ENCODE measurements around the gene CASP6. TPM values are rescaled to one million over a fixed set of nuclear protein-coding genes. Genes with fewer than 3 reads are reported as not detected.

Gene CASP6
- total RNA-seq, 1 experiment from 2014 or later = 30.5 TPM

- POLR2A ChIA-PET (ENCODE audit: low non-redundant PET) = interaction anchor here (0.6 kb wide), 1 partner anchor 15 kb away, joined by 3 read pairs; no protein-coding TSS in a partner anchor
- no TSS peak for BruUV-seq (replicated peaks)
Measured at GRCh38 chr4:109640644-109641043, 62.6 kb downstream of the CASP6 start.

More at GRCh38 chr4:109640644-109641043, 62.6 kb downstream of the CASP6 start:
- Histone ChIP-seq H3K27me3 (replicated peaks; ENCODE audit: insufficient read depth, low read depth, low read length, poor library complexity) (no peaks in the 10 kb centered on the region), H3K4me3 (ENCODE audit: low read depth, low read length, poor library complexity, severe bottlenecking) (no peak overlapping the region), H3K27ac (ENCODE audit: low read depth, low read length, poor library complexity, severe bottlenecking) (no peak overlapping the region), H3K4me1 (ENCODE audit: insufficient read depth, low read length, poor library complexity, severe bottlenecking) (peaks cover 9% of the 10 kb centered on the region), H3K36me3 (ENCODE audit: insufficient read depth, low read length, poor library complexity, severe bottlenecking) (no peaks in the 10 kb centered on the region), H3K9me3 (ENCODE audit: low read depth, low read length, poor library complexity, severe bottlenecking) (peaks cover 5% of the 10 kb centered on the region)
- no peak for TF ChIP-seq CTCF (conservative IDR thresholded peaks at IDR 0.05; ENCODE audit: low read depth, low read length)
- no peak for TF ChIP-seq EZH2 (IDR thresholded peaks at IDR 0.05; ENCODE audit: borderline replicate concordance, low read depth, low read length, poor library complexity, severe bottlenecking)
- DNase-seq (ENCODE audit: low spot score) = no peak
- intact Hi-C loops (cut with micrococcal nuclease; ENCODE audit: unreplicated experiment) = no loop called here
- CTCF ChIA-PET = no interaction called here

Other genes starting within 250 kb of the CASP6 start
- 30.0 and 35.8 TPM in 2 replicates for gene MCUB, start 143.2 kb downstream of the CASP6 start, total RNA-seq (2021)
- 34.5 and 36.9 TPM in 2 replicates for gene PLA2G12A, start 26.6 kb upstream of the CASP6 start, total RNA-seq (2021)
- 0.86 and 1.6 TPM in 2 replicates for gene CFI, start 98.6 kb upstream of the CASP6 start, total RNA-seq (2021)
- 56.0 and 67.6 TPM in 2 replicates for gene GAR1, start 112.3 kb upstream of the CASP6 start, total RNA-seq (2021)
- gene RRH, start 124.5 kb upstream of the CASP6 start, total RNA-seq (2021) = 0.28 and 0.47 TPM in 2 replicates
- 0.26 and 0.33 TPM in 2 replicates for gene LRIT3, start 144.7 kb upstream of the CASP6 start, total RNA-seq (2021)
- 24.6 and 26.7 TPM in 2 replicates for gene EGF, start 209.4 kb upstream of the CASP6 start, total RNA-seq (2021)

Measured in A673 (cell line).